ENCODE data around the gene NLGN3. TPM values are rescaled to one million over a fixed set of nuclear protein-coding genes. Genes with fewer than 3 reads are reported as not detected.

Gene NLGN3
- total and polyA plus RNA-seq, 2 experiments from 2014 or later = 6.4 to 10.2 TPM

DNA sequence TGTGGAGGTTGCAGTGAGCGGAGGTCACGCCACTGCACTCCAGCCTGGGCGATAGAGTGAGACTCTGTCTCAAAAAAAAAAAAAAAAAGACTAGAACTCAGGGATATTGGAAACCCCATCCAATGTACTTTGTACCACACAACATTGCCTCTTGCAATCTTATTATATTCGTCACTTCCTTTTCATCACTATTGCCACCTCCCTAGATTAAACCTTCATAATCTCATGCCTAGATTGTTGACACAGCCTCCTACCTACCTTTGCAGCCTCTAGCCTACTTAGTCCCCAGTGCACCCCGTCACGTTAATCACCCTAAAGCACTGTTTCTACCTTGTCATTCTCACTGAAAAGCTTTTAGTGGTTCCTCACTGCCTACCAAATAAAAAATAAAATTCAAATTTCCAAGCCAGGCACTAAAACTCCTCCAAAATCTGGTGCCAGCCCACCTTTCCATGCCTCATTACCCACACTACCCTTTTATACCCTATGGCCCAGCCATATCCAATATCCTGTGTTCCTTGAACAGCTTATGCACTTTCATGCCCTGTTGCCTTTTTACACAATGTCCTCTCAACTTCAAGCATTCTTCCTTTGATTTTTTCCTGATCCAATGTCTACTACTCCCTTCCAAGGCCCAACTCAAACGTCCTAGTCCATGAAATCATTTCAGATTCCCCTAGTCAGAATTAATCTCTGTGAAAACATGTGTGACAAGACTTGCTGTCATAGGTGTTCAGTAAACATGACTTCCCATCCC is 54.8 kb downstream of the NLGN3 start:
- no peak overlapping the region for H3K27ac ChIP-seq
- no peak overlapping the region for H3K4me3 ChIP-seq
- DNase-seq (ENCODE audit: low read depth in 1 of 2, low spot score in 1 of 2) = no peak
- no peaks in the 10 kb centered on the region for H3K27me3 ChIP-seq
- no peaks in the 10 kb centered on the region for H3K4me1 ChIP-seq (ENCODE audit: low read depth)
- no peaks in the 10 kb centered on the region for H3K36me3 ChIP-seq
- no peaks in the 10 kb centered on the region for H3K9me3 ChIP-seq (ENCODE audit: low read depth)
- TF ChIP-seq, protein P1, sequence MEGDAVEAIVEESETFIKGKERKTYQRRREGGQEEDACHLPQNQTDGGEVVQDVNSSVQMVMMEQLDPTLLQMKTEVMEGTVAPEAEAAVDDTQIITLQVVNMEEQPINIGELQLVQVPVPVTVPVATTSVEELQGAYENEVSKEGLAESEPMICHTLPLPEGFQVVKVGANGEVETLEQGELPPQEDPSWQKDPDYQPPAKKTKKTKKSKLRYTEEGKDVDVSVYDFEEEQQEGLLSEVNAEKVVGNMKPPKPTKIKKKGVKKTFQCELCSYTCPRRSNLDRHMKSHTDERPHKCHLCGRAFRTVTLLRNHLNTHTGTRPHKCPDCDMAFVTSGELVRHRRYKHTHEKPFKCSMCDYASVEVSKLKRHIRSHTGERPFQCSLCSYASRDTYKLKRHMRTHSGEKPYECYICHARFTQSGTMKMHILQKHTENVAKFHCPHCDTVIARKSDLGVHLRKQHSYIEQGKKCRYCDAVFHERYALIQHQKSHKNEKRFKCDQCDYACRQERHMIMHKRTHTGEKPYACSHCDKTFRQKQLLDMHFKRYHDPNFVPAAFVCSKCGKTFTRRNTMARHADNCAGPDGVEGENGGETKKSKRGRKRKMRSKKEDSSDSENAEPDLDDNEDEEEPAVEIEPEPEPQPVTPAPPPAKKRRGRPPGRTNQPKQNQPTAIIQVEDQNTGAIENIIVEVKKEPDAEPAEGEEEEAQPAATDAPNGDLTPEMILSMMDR (IDR thresholded peaks at IDR 0.05; ENCODE audit: low read depth, low read length) = no peak

DNA sequence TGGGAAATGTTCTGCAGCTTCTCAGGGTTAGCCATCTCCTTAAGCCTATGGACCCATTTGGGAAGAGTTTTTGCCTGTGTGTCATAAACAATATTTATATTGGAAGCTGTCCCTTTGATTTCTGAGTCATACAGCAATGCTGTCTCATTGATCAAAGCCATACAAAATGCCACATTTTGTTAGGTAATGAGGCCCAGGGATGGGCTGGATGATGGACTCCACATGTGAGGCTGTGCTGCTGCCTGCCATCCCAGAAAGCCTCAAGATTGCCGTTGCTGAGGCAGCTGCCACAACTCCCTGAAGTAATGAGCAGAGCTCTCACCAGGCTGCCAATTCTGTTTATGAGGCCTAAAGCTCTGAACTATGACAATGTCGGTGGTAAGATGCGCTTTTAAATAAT is 66.2 kb downstream of the NLGN3 start:
- no peak for DNase-seq (ENCODE audit: low read depth in 1 of 2, low spot score in 1 of 2)
- no peaks in the 10 kb centered on the region for H3K27me3 ChIP-seq
- no peaks in the 10 kb centered on the region for H3K4me1 ChIP-seq (ENCODE audit: low read depth)
- no peak overlapping the region for H3K4me3 ChIP-seq
- no peak overlapping the region for H3K27ac ChIP-seq
- no peaks in the 10 kb centered on the region for H3K9me3 ChIP-seq (ENCODE audit: low read depth)
- TF ChIP-seq, protein P1 (IDR thresholded peaks at IDR 0.05; ENCODE audit: low read depth, low read length) = no peak
- H3K36me3 ChIP-seq = no peaks in the 10 kb centered on the region

DNA sequence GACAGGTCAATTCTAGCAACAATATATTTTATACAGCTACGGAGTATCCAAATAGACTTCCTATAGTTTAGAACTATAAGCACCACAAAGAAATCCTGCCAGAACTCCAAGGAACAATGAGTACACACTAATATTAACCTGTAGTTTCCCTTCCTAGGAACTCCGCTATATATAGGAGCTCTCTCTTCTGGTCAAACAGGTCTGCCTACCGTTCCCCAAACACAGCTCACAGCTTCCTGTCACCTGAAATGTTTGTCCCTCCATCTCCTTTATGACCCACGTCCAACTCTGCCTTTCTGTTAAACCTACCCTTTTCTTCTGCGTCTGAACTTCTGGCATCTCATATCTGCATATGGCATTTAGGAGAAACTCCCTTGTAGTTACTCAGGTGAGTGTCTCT is 67.9 kb downstream of the NLGN3 start:
- Histone ChIP-seq H3K9me3 (ENCODE audit: low read depth) (no peaks in the 10 kb centered on the region), H3K4me3 (no peak overlapping the region), H3K36me3 (no peaks in the 10 kb centered on the region), H3K27ac (no peak overlapping the region), H3K27me3 (no peaks in the 10 kb centered on the region), H3K4me1 (ENCODE audit: low read depth) (no peaks in the 10 kb centered on the region)
- DNase-seq (ENCODE audit: low read depth in 1 of 2, low spot score in 1 of 2) = no peak
- TF ChIP-seq, protein P1 (IDR thresholded peaks at IDR 0.05; ENCODE audit: low read depth, low read length) = no peak

DNA sequence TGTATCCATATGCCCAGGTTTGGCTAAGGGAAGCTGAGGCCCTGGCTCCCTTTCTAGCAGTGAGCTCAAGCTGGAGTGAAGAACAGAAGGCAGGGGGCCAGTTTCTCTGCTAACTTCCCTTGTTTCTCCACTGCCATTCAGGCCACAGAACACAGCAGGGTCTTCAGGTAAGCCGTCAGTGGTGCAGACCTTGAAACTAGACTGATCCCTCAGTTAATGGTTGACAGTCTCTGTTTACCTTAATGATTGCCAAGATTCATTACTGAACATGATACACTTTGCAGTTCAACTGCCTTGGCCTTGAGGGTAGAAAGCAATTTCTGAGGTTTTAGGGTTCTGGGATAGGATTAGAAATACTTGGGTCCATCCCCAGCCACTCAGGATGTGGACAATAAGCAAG is 69.5 kb downstream of the NLGN3 start:
- Histone ChIP-seq H3K27ac (no peak overlapping the region), H3K9me3 (ENCODE audit: low read depth) (no peaks in the 10 kb centered on the region), H3K4me3 (no peak overlapping the region), H3K4me1 (ENCODE audit: low read depth) (no peaks in the 10 kb centered on the region), H3K36me3 (no peaks in the 10 kb centered on the region), H3K27me3 (no peaks in the 10 kb centered on the region)
- TF ChIP-seq, protein P1 (IDR thresholded peaks at IDR 0.05; ENCODE audit: low read depth, low read length) = no peak
- DNase-seq (ENCODE audit: low read depth in 1 of 2, low spot score in 1 of 2) = no peak

DNA sequence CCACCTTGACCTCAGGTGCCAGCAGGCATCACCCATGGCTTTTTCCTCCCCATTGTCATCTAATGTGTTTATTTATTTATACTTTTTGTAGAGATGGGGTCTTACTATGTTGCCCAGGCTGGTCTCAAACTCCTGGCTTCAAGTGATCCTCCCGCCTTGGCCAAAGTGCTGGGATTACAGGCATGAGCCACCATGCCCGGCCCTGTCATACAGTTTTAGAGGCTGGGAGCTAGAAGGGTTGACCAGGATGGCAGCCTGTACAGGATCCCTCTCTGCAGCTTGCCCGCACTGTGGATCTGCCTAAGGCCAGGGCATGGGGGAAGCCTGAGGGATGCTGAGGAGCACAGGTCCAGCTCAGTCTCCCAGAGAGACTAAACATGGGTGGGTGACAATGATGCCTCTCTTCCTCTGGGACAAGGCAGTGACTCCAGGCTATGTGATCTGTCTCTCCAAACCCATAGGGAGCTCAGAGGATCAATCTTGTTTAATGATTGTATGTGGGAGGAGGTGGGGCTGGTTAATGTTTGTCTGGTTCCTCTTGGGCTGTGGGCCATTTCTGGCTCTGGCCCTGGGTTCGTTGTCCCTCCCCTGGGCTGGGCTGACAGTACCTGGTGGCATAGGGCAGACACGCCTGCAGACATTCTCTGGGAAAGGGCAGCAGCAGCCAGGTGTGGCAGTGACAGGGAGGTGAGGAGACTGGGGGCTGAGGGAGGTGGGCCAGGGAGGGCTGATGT is 70.1 kb downstream of the NLGN3 start:
- TF ChIP-seq, protein P1 (IDR thresholded peaks at IDR 0.05; ENCODE audit: low read depth, low read length) = no peak
- H3K4me3 ChIP-seq = no peak overlapping the region

More for the DNA sequence above, 70.1 kb downstream of the NLGN3 start:
- Histone ChIP-seq H3K4me1 (ENCODE audit: low read depth) (no peaks in the 10 kb centered on the region), H3K27ac (no peak overlapping the region), H3K9me3 (ENCODE audit: low read depth) (no peaks in the 10 kb centered on the region), H3K36me3 (no peaks in the 10 kb centered on the region), H3K27me3 (no peaks in the 10 kb centered on the region)
- no peak for DNase-seq (ENCODE audit: low read depth in 1 of 2, low spot score in 1 of 2)
